PC-9 (cell line): ENCODE results near the gene PON1. TPM values are rescaled to one million over a fixed set of nuclear protein-coding genes. Genes with fewer than 3 reads are reported as not detected.

ENCODE experiments used
- BruUV-seq: library from RNA; stranded (reverse); fragments of 400-500 nt; replicated peaks from 2 replicates; lab custom pipeline; 2021; lab: Mats Ljungman, UMichigan
- CTCF ChIA-PET: fragments of 300-600 bp; sonication (Branson Sonifier 250); formaldehyde crosslinking; loops from one replicate; lab custom pipeline; 2022; ENCODE audit warnings: antibody characterized with exemption; lab: Charles Lee
- POLR2A ChIA-PET: fragments of 300-600 bp; sonication (Branson Sonifier 250); formaldehyde crosslinking; loops from one replicate; lab custom pipeline; 2022; ENCODE audit warnings: antibody characterized with exemption; ENCODE audit not compliant: unreplicated experiment; lab: Charles Lee
- DNase-seq, 2 experiments: peaks; one replicate each; pipeline versions ENCODE4 v3.0.0 to v3.0.0-alpha.2; 2015 to 2022; ENCODE audit warnings: mixed read lengths in 1 of 2
- H2AFZ ChIP-seq: fragments of 200-600 bp; sonication (generic); 2 replicates; pipeline ENCODE4 v1.8.1; 2017; ENCODE audit warnings: antibody characterized with exemption
- H3F3A ChIP-seq: fragments of 200-600 bp; sonication (generic); 2 replicates; pipeline ENCODE4 v1.8.1; 2017; ENCODE audit warnings: antibody characterized with exemption, mild to moderate bottlenecking, low read depth; ENCODE audit not compliant: insufficient read depth
- H3K27ac ChIP-seq: fragments of 200-600 bp; sonication (generic); 2 replicates; pipeline ENCODE4 v1.6.1; 2016; ENCODE audit warnings: mixed run types
- H3K27me3 ChIP-seq: fragments of 200-600 bp; sonication (generic); 2 replicates; pipeline ENCODE4 v1.6.1; 2016; ENCODE audit warnings: low read depth, mixed run types; ENCODE audit not compliant: insufficient read depth
- H3K36me3 ChIP-seq: fragments of 200-600 bp; sonication (generic); 2 replicates; pipeline ENCODE4 v1.6.1; 2016; ENCODE audit warnings: low read depth, mixed run types
- H3K4me1 ChIP-seq: fragments of 200-600 bp; sonication (generic); replicated peaks from 2 replicates; pipeline ENCODE4 v1.6.1; 2016; ENCODE audit warnings: mixed run types; ENCODE audit not compliant: insufficient read depth
- H3K4me2 ChIP-seq: fragments of 200-600 bp; sonication (generic); 2 replicates; pipeline ENCODE4 v1.6.1; 2017; ENCODE audit warnings: mixed run types
- H3K4me3 ChIP-seq: fragments of 200-600 bp; sonication (generic); 2 replicates; pipeline ENCODE4 v1.6.1; 2016; ENCODE audit warnings: mixed run types
- H3K79me2 ChIP-seq: fragments of 200-600 bp; sonication (generic); 2 replicates; pipeline ENCODE4 v1.6.1; 2017; ENCODE audit warnings: low read depth, mixed run types
- H3K9me2 ChIP-seq: fragments of 200-600 bp; sonication (generic); 2 replicates; pipeline ENCODE4 v1.8.1; 2017; ENCODE audit warnings: mild to moderate bottlenecking; ENCODE audit not compliant: insufficient read depth
- H3K9me3 ChIP-seq: fragments of 200-600 bp; sonication (generic); 2 replicates; pipeline ENCODE4 v1.8.1; 2016; ENCODE audit warnings: low read depth; ENCODE audit not compliant: insufficient read depth
- H4K20me1 ChIP-seq: fragments of 200-600 bp; sonication (generic); 2 replicates; pipeline ENCODE4 v1.8.1; 2017; ENCODE audit not compliant: insufficient read depth
- CTCF ChIP-seq: fragments of 200-600 bp; sonication (generic); conservative IDR thresholded peaks from 2 replicates; pipeline ENCODE4 v1.6.1; 2017; ENCODE audit warnings: mixed run types, antibody characterized with exemption, mild to moderate bottlenecking, moderate library complexity
- EZH2 ChIP-seq: fragments of 200-600 bp; sonication (generic); IDR thresholded peaks from 2 replicates; pipeline ENCODE4 v1.8.0; 2017; ENCODE audit warnings: antibody characterized with exemption, low read depth
- intact Hi-C: fragments of 100-400 bp; cut with micrococcal nuclease; formaldehyde crosslinking; loops from one replicate; pipeline ENCODE4 v1.10.0; 2022; ENCODE audit not compliant: unreplicated experiment
- total RNA-seq: library from RNA; stranded (reverse); gene quantifications from 2 replicates; pipeline ENCODE4 v1.2.3, GENCODE V29; 2021

Gene PON1
- total RNA-seq, 1 experiment from 2014 or later: not detected

GRCh38 chr7:95321720-95322119 is 2.6 kb downstream of the PON1 start:
- TF ChIP-seq CTCF (no peak), EZH2 (no peak)

GRCh38 chr7:95320651-95321050 is 3.7 kb downstream of the PON1 start:
- H3K4me1 ChIP-seq: no peaks in the 10 kb centered on the region
- no peaks in the 10 kb centered on the region for H4K20me1 ChIP-seq
- H3K4me2 ChIP-seq: no peak overlapping the region
- H3K4me3 ChIP-seq: no peak overlapping the region
- no peak for DNase-seq
- ChIA-PET CTCF (no interaction called here), POLR2A (no interaction called here)
- no peak overlapping the region for H3K27ac ChIP-seq
- intact Hi-C loops: no loop called here
- TF ChIP-seq EZH2 (no peak), CTCF (no peak)
- H3K79me2 ChIP-seq: no peaks in the 10 kb centered on the region
- peaks cover 4% of the 10 kb centered on the region; the same call in 1 of the 2 replicates for H3K27me3 ChIP-seq
- H3F3A ChIP-seq: no peaks in the 10 kb centered on the region
- H3K9me2 ChIP-seq: no peaks in the 10 kb centered on the region
- no TSS peak for BruUV-seq
- H3K36me3 ChIP-seq: no peaks in the 10 kb centered on the region
- H3K9me3 ChIP-seq: no peaks in the 10 kb centered on the region
- no peak overlapping the region for H2AFZ ChIP-seq

More at GRCh38 chr7:95321720-95322119, 2.6 kb downstream of the PON1 start:
- POLR2A ChIA-PET: no interaction called here
- H3K27me3 ChIP-seq: peaks cover 4% of the 10 kb centered on the region; the same call in 1 of the 2 replicates
- no TSS peak for BruUV-seq
- H3K9me3 ChIP-seq: no peaks in the 10 kb centered on the region
- H3K36me3 ChIP-seq: no peaks in the 10 kb centered on the region
- CTCF ChIA-PET: no interaction called here
- H3K4me3 ChIP-seq: no peak overlapping the region
- no peaks in the 10 kb centered on the region for H4K20me1 ChIP-seq
- H3F3A ChIP-seq: no peaks in the 10 kb centered on the region
- H3K9me2 ChIP-seq: no peaks in the 10 kb centered on the region
- no peak for DNase-seq
- H2AFZ ChIP-seq: no peak overlapping the region
- H3K4me1 ChIP-seq: no peaks in the 10 kb centered on the region
- no peaks in the 10 kb centered on the region for H3K79me2 ChIP-seq
- intact Hi-C loops: no loop called here
- H3K4me2 ChIP-seq: no peak overlapping the region
- H3K27ac ChIP-seq: no peak overlapping the region

DNA sequence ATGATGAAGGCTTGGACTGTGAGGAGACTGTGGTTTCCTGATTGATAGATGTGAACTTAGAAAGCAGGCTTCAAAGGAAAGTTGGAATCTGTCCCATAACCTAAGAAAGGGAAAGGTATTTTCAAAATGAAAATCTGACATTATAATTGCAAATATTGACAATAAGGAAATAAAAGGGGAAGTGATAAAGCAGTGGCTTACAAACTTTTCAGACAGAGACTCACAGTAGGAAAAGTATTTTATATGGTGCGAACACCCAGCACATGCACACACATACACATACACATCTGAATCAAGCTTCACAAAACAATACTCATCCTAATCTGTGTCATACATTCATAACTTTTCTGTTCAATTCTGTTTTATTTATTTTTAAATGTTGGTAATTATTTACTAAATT is 4.8 kb downstream of the PON1 start:
- no peak overlapping the region for H2AFZ ChIP-seq
- ChIA-PET CTCF (no interaction called here), POLR2A (no interaction called here)
- no peak overlapping the region for H3K27ac ChIP-seq
- H3K79me2 ChIP-seq: no peaks in the 10 kb centered on the region
- H4K20me1 ChIP-seq: no peaks in the 10 kb centered on the region
- H3K4me1 ChIP-seq: no peaks in the 10 kb centered on the region
- no peaks in the 10 kb centered on the region for H3K36me3 ChIP-seq
- no peak overlapping the region for H3K4me2 ChIP-seq
- no peaks in the 10 kb centered on the region for H3K9me3 ChIP-seq
- DNase-seq: no peak
- H3F3A ChIP-seq: no peaks in the 10 kb centered on the region
- no peak overlapping the region for H3K4me3 ChIP-seq
- no TSS peak for BruUV-seq
- intact Hi-C loops: no loop called here
- no peaks in the 10 kb centered on the region for H3K27me3 ChIP-seq
- TF ChIP-seq EZH2 (no peak), CTCF (no peak)
- no peaks in the 10 kb centered on the region for H3K9me2 ChIP-seq
